Skin epidermis (tissue), 12 donors: ENCODE data around the gene RNF43.

Experiments
- H3K27ac ChIP-seq, 21 experiments: fragments of 200-600 bp; sonication (generic) in 11 of 21; one replicate each; pipeline ENCODE4 v1.5.0; 2020; ENCODE audit warnings: mild to moderate bottlenecking in 3 of 21, inconsistent platforms in 2 of 21, moderate library complexity in 2 of 21
- H3K4me3 ChIP-seq, 7 experiments: fragments of 200-600 bp; sonication (generic) in 2 of 7; one replicate each; pipeline ENCODE4 v1.5.0; 2020; ENCODE audit warnings: inconsistent platforms in 2 of 7, mild to moderate bottlenecking in 2 of 7, moderate library complexity in 1 of 7

Gene RNF43

GRCh38 chr17:58369214-58370031 is 47.9 kb downstream of the RNF43 start:
- H3K27ac ChIP-seq = peak overlapping the region in 4 of 21 experiments; percentile 2 to 52 (median 8)
- H3K4me3 ChIP-seq = no peak overlapping the region

DNA sequence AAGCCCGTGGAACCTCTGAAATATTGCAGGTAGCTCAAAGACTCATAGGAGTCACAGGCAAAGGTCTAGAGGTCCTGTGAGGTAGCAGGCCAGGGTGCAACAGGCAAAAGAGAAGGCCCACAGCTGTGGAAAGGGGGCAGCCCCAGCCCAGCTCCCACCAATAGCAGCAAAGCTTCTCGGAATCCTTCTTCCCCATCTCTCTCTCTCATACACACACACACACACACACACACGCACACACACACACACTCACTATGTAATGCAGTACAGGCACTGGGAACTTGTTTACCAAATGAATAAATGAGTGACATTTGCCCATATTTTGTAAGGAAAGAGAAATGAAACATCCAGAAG is 48.5 kb downstream of the RNF43 start:
- peak overlapping the region in 2 of 21 experiments; percentile 2 to 12 for H3K27ac ChIP-seq
- no peak overlapping the region for H3K4me3 ChIP-seq
